Measurements from ENCODE around the gene STYXL1. TPM values are rescaled to one million over a fixed set of nuclear protein-coding genes. Genes with fewer than 3 reads are reported as not detected.

STYXL1 gene
- total RNA-seq, 1 experiment from 2014 or later, result 42.3 TPM

- ChIA-PET POLR2A (no interaction called here), CTCF (no interaction called here)
- no peak overlapping the region for H3K4me3 ChIP-seq (ENCODE audit: low read depth, low read length)
- H3K4me1 ChIP-seq, result no peaks in the 10 kb centered on the region
- H3K4me1 Mint-ChIP-seq (ENCODE audit: low read depth, unreplicated experiment), result no peaks in the 10 kb centered on the region
- H3K9me3 ChIP-seq, result no peaks in the 10 kb centered on the region
- H3K27me3 ChIP-seq (replicated peaks; ENCODE audit: control insufficient read depth, insufficient read depth, low read length), result no peaks in the 10 kb centered on the region
- TF ChIP-seq, protein P1, sequence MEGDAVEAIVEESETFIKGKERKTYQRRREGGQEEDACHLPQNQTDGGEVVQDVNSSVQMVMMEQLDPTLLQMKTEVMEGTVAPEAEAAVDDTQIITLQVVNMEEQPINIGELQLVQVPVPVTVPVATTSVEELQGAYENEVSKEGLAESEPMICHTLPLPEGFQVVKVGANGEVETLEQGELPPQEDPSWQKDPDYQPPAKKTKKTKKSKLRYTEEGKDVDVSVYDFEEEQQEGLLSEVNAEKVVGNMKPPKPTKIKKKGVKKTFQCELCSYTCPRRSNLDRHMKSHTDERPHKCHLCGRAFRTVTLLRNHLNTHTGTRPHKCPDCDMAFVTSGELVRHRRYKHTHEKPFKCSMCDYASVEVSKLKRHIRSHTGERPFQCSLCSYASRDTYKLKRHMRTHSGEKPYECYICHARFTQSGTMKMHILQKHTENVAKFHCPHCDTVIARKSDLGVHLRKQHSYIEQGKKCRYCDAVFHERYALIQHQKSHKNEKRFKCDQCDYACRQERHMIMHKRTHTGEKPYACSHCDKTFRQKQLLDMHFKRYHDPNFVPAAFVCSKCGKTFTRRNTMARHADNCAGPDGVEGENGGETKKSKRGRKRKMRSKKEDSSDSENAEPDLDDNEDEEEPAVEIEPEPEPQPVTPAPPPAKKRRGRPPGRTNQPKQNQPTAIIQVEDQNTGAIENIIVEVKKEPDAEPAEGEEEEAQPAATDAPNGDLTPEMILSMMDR (IDR thresholded peaks at IDR 0.05; ENCODE audit: insufficient read depth in 1 of 2, low read depth in 1 of 2, low read length in 1 of 2, severe bottlenecking in 1 of 2, unreplicated experiment in 1 of 2), result no peak
- H3K36me3 Mint-ChIP-seq (ENCODE audit: insufficient read depth, unreplicated experiment), result peaks cover 13% of the 10 kb centered on the region
- no peaks in the 10 kb centered on the region for H3K36me3 ChIP-seq (ENCODE audit: control insufficient read depth, insufficient read depth, low read length)
- intact Hi-C loops (cut with micrococcal nuclease; ENCODE audit: unreplicated experiment), result no loop called here
- BruUV-seq (replicated peaks), result no TSS peak
- H3K4me3 Mint-ChIP-seq (ENCODE audit: unreplicated experiment), result no peak overlapping the region
- no peak overlapping the region for H3K27ac Mint-ChIP-seq (ENCODE audit: unreplicated experiment)
- no peaks in the 10 kb centered on the region for H3K9me3 Mint-ChIP-seq (ENCODE audit: unreplicated experiment)
- DNase-seq, result no peak
- H3K27me3 Mint-ChIP-seq (ENCODE audit: insufficient read depth, unreplicated experiment), result no peaks in the 10 kb centered on the region
Measured at GRCh38 chr7:76002139-76002538, 45.7 kb downstream of the STYXL1 start.

GRCh38 chr7:76000566-76000965 is 47.2 kb downstream of the STYXL1 start:
- intact Hi-C loops (cut with micrococcal nuclease; ENCODE audit: unreplicated experiment), result no loop called here
- Histone ChIP-seq H3K4me1 (no peaks in the 10 kb centered on the region), H3K27me3 (replicated peaks; ENCODE audit: control insufficient read depth, insufficient read depth, low read length) (no peaks in the 10 kb centered on the region), H3K4me3 (ENCODE audit: low read depth, low read length) (no peak overlapping the region), H3K9me3 (no peaks in the 10 kb centered on the region), H3K36me3 (ENCODE audit: control insufficient read depth, insufficient read depth, low read length) (no peaks in the 10 kb centered on the region; the same call in none of the 2 replicates)
- peaks cover 25% of the 10 kb centered on the region for H3K36me3 Mint-ChIP-seq (ENCODE audit: insufficient read depth, unreplicated experiment)
- POLR2A ChIA-PET, result no interaction called here
- no peak overlapping the region for H3K4me3 Mint-ChIP-seq (ENCODE audit: unreplicated experiment)
- CTCF ChIA-PET, result no interaction called here
- TF ChIP-seq, protein P1 (IDR thresholded peaks at IDR 0.05; ENCODE audit: insufficient read depth in 1 of 2, low read depth in 1 of 2, low read length in 1 of 2, severe bottlenecking in 1 of 2, unreplicated experiment in 1 of 2), result no peak
- H3K4me1 Mint-ChIP-seq (ENCODE audit: low read depth, unreplicated experiment), result peaks cover 3% of the 10 kb centered on the region
- no peaks in the 10 kb centered on the region for H3K27me3 Mint-ChIP-seq (ENCODE audit: insufficient read depth, unreplicated experiment)
- no peak for DNase-seq
- no TSS peak for BruUV-seq (replicated peaks)
- no peaks in the 10 kb centered on the region for H3K9me3 Mint-ChIP-seq (ENCODE audit: unreplicated experiment)
- H3K27ac Mint-ChIP-seq (ENCODE audit: unreplicated experiment), result no peak overlapping the region

DNA sequence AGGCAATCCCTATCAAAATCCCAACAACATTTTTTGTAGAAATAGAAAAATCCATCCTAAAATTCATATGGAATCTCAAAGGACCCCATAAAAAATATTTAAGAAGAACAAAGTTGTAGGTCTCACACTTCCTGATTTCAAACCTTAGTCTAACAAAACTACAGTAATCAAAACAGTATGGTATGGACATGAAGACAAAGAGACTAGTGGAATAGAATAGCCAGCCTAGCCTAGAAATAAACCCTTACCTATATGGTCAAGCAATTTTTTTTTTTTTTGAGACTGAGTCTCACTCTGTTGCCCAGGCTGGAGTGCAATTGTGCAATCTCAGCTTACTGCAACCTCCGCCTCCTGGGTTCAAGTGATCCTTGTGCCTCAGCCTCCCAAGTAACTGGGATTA is 49.8 kb downstream of the STYXL1 start:
- POLR2A ChIA-PET, result no interaction called here
- no peaks in the 10 kb centered on the region for H3K9me3 Mint-ChIP-seq (ENCODE audit: unreplicated experiment)
- Histone ChIP-seq H3K4me3 (ENCODE audit: low read depth, low read length) (no peak overlapping the region), H3K9me3 (no peaks in the 10 kb centered on the region), H3K4me1 (peaks cover 5% of the 10 kb centered on the region), H3K27me3 (replicated peaks; ENCODE audit: control insufficient read depth, insufficient read depth, low read length) (no peaks in the 10 kb centered on the region), H3K36me3 (ENCODE audit: control insufficient read depth, insufficient read depth, low read length) (no peaks in the 10 kb centered on the region; the same call in none of the 2 replicates)
- TF ChIP-seq, protein P1 (IDR thresholded peaks at IDR 0.05; ENCODE audit: insufficient read depth in 1 of 2, low read depth in 1 of 2, low read length in 1 of 2, severe bottlenecking in 1 of 2, unreplicated experiment in 1 of 2), result no peak
- no peak overlapping the region for H3K4me3 Mint-ChIP-seq (ENCODE audit: unreplicated experiment)
- H3K27ac Mint-ChIP-seq (ENCODE audit: unreplicated experiment), result no peak overlapping the region
- intact Hi-C loops (cut with micrococcal nuclease; ENCODE audit: unreplicated experiment), result loop anchor here (10.0 kb wide), 1 partner anchor 123 kb away; the partner anchor contains the start of gene RHBDD2
- H3K27me3 Mint-ChIP-seq (ENCODE audit: insufficient read depth, unreplicated experiment), result no peaks in the 10 kb centered on the region
- no peak for DNase-seq
- H3K4me1 Mint-ChIP-seq (ENCODE audit: low read depth, unreplicated experiment), result peaks cover 9% of the 10 kb centered on the region
- BruUV-seq (replicated peaks), result no TSS peak
- peaks cover 41% of the 10 kb centered on the region for H3K36me3 Mint-ChIP-seq (ENCODE audit: insufficient read depth, unreplicated experiment)
- CTCF ChIA-PET, result no interaction called here
